Epithelial cell of umbilical artery (primary cell): ENCODE results near the gene ZNF500. TPM values are rescaled to one million over a fixed set of nuclear protein-coding genes. Genes with fewer than 3 reads are reported as not detected.

ENCODE experiments used
- total RNA-seq: library from RNA; depleted of rRNA; stranded (reverse); fragments of >200 nt; gene quantifications from 2 replicates; pipeline ENCODE4 v1.2.3, GENCODE V29; 2014

ZNF500 gene
- 5.2 and 6.5 TPM in 2 replicates for total RNA-seq

GRCh38 chr16:4766875-4767628 is at the start of gene ZNF500:
ZNF500 (minus strand) TSS chr16:4767162; CDS start chr16:4765978, 1,184 bp downstream.

DNA sequence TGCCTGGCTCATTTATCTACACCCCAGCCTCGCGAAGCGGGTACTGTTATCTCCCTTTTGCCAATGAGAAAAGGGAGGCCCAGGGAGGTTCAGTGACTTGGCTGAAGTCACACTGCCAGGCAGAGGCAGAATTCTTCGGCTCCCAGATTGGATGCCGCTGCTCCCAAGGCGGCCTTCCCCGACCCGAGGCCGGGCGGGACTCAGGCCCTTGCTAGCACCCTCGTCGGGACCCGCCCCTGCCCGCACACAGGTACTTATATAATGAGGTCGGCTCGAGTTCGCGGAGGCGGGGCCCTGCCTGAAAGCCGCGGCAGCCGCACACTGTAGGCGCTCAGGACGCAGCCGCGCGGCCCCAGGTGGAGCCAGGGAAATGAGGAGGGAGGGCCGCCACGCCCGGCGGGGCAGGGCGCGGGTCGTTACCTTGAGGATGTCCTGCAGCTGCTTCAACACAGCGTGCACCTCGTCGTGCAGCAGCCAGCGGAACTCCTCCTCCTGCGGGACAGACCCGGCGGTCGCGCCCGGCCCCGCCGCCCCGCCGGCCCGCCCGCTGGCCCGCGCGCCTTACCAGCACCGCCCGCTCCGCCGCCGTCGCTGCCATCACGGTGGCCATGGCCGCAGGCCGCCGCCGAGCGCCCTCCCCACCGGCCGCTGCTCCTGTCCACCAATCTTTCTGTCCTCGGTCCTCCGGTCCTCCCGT is 35.1 kb upstream of the ZNF500 start, which contains the start of gene ROGDI:
ROGDI (minus strand) TSS at position 672 of the 697 bp plus-strand sequence; CDS start at position 610, 62 bp downstream.

DNA sequence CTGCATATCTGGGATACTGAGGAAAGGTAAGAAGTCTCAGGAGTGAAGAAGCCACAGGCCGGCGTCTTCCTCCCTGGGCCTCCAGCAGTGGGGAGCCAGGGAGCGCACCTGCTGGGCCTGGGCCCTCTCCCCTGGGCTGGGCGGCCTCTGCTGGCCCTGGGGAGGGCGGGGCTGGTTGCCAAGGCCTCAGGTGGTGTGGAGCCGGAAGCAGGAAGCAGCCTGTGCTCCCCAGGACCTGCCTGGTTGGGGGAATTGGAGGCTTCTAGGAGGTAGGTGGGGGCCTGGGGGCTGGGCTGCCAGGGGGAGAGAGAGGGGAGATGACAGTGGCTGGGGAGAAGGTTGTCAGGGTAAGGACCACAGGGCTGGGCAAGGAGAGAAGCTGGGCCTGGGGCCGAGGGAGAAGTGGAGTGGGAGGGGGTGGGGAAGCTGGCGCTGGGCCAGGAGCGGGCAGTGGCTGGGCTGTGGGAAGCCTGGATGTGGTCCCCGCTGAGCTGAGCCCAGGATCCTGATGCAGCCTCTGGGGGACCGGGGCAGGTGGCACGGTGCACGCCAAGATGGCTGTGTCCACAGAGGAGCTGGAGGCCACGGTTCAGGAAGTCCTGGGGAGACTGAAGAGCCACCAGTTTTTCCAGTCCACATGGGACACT is 28.3 kb upstream of the ZNF500 start, which contains the start of gene SMIM22:
SMIM22 (plus strand) TSS at position 189 of the 647 bp plus-strand sequence; CDS start at position 555, 366 bp downstream.

DNA sequence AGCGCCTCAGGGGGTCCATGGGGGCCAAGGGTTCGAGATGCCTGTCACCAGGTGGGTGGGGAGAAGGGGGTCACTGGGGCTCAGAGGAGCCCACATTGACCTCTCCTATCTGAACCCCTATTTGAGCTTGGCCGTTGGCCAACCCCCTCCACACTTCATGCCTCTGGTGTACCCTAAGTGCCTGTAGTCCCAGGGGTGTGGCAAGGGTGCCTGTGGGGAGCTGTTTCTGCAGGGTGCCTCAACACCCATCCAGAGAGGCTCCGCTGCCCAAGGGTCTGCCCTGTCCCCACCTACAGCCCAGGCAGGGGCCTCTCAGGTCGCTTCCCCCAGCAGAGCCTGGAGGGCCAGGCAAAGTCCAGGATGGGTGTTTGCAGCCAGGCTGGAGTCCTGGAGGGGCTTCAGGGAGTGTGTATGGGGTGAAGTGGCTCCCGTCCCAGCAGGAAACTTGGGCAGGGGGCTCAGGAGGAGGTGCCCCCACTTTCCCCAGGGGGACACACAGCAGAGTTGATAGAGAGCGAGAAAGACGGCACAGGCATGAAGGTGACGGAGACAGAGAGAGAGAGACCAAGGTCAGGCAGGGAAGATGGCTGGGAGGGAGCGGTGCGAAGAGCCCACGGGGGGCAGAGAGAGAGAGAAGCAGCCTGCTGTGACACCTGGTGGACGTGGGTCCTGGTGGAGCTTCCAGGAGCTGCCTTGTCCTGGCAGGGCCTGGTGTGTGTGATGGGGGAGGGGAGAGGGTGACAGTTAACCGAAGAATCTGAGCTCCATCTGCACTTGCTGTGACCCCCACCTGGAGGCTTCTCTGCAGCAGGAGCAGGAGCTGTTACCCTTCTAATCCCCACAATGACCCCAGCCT is 20.9 kb upstream of the ZNF500 start, which contains the start of gene SEPTIN12:
SEPTIN12 (minus strand) TSS at position 719 of the 856 bp plus-strand sequence; CDS start at position 19, 700 bp downstream.

DNA sequence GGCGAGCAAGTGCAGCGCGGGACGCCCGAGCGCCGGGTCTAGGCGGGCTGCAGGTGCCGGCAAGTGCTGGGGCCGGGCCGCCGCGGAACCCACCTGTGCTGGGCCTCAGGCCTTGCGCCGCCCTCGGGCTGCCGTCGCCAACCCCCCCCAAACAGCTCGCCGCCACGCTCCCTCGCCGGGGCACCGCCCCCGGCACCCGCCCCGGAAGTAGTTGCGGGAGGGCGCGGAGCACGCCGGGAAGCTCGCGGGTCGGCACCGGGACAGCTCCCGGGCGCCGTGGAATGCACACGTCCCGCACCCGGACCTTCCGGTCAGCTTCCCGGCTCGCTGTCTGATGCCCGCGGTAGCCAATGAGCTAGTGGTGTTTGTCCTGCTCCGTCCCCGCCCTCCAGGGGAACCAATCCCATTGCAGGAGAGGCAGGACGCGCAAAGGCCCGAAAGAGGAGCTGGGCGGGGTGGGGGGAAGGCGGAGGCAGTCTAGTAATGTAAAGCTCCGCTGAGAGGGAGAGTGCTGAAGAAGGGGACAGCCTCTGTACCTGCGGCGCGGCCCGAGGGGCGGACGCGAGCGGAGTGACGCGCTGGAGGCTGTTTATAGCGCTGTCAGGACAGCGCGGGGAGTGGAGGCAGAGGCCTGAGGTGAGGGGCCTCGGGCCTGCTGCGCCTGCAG is 32.8 kb downstream of the ZNF500 start, which contains the start of the genes ANKS3 and DNAAF8:
ANKS3 (minus strand) TSS at position 209 of the 667 bp plus-strand sequence. CDS start 4,122 bp downstream, outside the sequence.
DNAAF8 (plus strand) TSS at position 475 of the 667 bp plus-strand sequence. CDS start 1,978 bp downstream, outside the sequence.

Other genes with a start within 250 kb of the ZNF500 start
- gene CDIP1, start 228.4 kb downstream of the ZNF500 start, total RNA-seq: 7.9 and 9.1 TPM in 2 replicates
- gene C16orf96, start 210.8 kb downstream of the ZNF500 start, total RNA-seq: not detected in 2 replicates
- gene UBALD1, start 152.3 kb downstream of the ZNF500 start, total RNA-seq: 3.6 and 9.4 TPM in 2 replicates
- 16.2 and 17.8 TPM in 2 replicates for gene MGRN1, start 142.3 kb downstream of the ZNF500 start, total RNA-seq
- 24.5 and 30.2 TPM in 2 replicates for gene NUDT16L1, start 73.6 kb downstream of the ZNF500 start, total RNA-seq
- 15.3 and 19.6 TPM in 2 replicates for gene ANKS3, start 32.9 kb downstream of the ZNF500 start, total RNA-seq
- gene DNAAF8, start 32.6 kb downstream of the ZNF500 start, total RNA-seq: 0.32 and 0.46 TPM in 2 replicates
- not detected in 2 replicates for gene SEPTIN12, start 21.2 kb upstream of the ZNF500 start, total RNA-seq
- not detected in 2 replicates for gene SMIM22, start 28.2 kb upstream of the ZNF500 start, total RNA-seq
- gene ROGDI, start 35.5 kb upstream of the ZNF500 start, total RNA-seq: 8.4 and 10.0 TPM in 2 replicates
- 46.8 and 67.5 TPM in 2 replicates for gene GLYR1, start 80.1 kb upstream of the ZNF500 start, total RNA-seq
- gene UBN1, start 80.3 kb upstream of the ZNF500 start, total RNA-seq: 19.3 and 23.7 TPM in 2 replicates
- under 0.01 and 0.46 TPM in 2 replicates for gene PPL, start 170.0 kb upstream of the ZNF500 start, total RNA-seq
- gene SEC14L5, start 191.2 kb upstream of the ZNF500 start, total RNA-seq: not detected in 2 replicates